GM04504 (cell line): Measurements from ENCODE around the gene WBP4.
"Not testable (repeated sequence)": the region's sequence is repeated elsewhere in the genome, so short reads cannot be mapped to it uniquely, and the experiment has no call there.

Source experiments
- DNase-seq: peaks from one replicate; pipeline ENCODE4 v3.0.0-alpha.2; 2012; ENCODE audit warnings: low read depth

WBP4 gene

GRCh38 chr13:41061075-41061913, at the start of gene WBP4:
TSS of gene WBP4 (plus strand) at chr13:41061509. CDS start at chr13:41061674, 165 bp downstream.
- DNase-seq = peak; percentile 93

- DNase-seq = no peak
Observed at GRCh38 chr13:41012536-41012935, 48.8 kb upstream of the WBP4 start.

- DNase-seq = no peak
Observed at GRCh38 chr13:41013835-41014234, 47.5 kb upstream of the WBP4 start.

GRCh38 chr13:41015920-41016319, 45.4 kb upstream of the WBP4 start:
- DNase-seq = no peak

- no peak for DNase-seq
Observed at GRCh38 chr13:41017159-41017558, 44.1 kb upstream of the WBP4 start.

GRCh38 chr13:41017817-41018601, 43.3 kb upstream of the WBP4 start:
- DNase-seq = no peak

- no peak for DNase-seq
Observed at GRCh38 chr13:41018602-41018948, 42.7 kb upstream of the WBP4 start.

GRCh38 chr13:41019011-41019487, 42.3 kb upstream of the WBP4 start, which contains the start of gene ELF1:
TSS of gene ELF1 (minus strand) at chr13:41019316. CDS start at chr13:40982054, 37,262 bp downstream.
- peak; percentile 28 for DNase-seq

GRCh38 chr13:41019578-41020347, 41.5 kb upstream of the WBP4 start:
- DNase-seq = no peak

GRCh38 chr13:41025518-41025917, 35.8 kb upstream of the WBP4 start:
- DNase-seq = no peak

GRCh38 chr13:41026788-41027187, 34.5 kb upstream of the WBP4 start:
- no peak for DNase-seq

- no peak for DNase-seq
Observed at GRCh38 chr13:41028051-41028450, 33.3 kb upstream of the WBP4 start.

- DNase-seq = no peak
Observed at GRCh38 chr13:41029629-41030028, 31.7 kb upstream of the WBP4 start.

GRCh38 chr13:41032691-41033376, 28.5 kb upstream of the WBP4 start:
- DNase-seq = no peak

- DNase-seq = no peak
Observed at GRCh38 chr13:41034382-41034781, 26.9 kb upstream of the WBP4 start.

GRCh38 chr13:41034881-41035280, 26.4 kb upstream of the WBP4 start:
- no peak for DNase-seq

- DNase-seq = not testable (repeated sequence)
Observed at GRCh38 chr13:41036557-41036956, 24.8 kb upstream of the WBP4 start.

- no peak for DNase-seq
Observed at GRCh38 chr13:41039746-41040145, 21.6 kb upstream of the WBP4 start.

GRCh38 chr13:41040584-41041334, 20.6 kb upstream of the WBP4 start:
- DNase-seq = no peak

GRCh38 chr13:41042419-41042818, 18.9 kb upstream of the WBP4 start:
- DNase-seq = not testable (repeated sequence)

- DNase-seq = no peak
Observed at GRCh38 chr13:41048640-41049039, 12.7 kb upstream of the WBP4 start.
